K562 (cell line): ENCODE data around the gene HBEGF. TPM values are rescaled to one million over a fixed set of nuclear protein-coding genes. Genes with fewer than 3 reads are reported as not detected.

Source experiments
- ATF2 ChIP-seq: sonication (generic); formaldehyde crosslinking; IDR thresholded peaks from 2 replicates; pipeline ENCODE4 v1.8.1; 2022; ENCODE audit warnings: missing genetic modification reagents
- CTBP1 ChIP-seq: fragments of 450-650 bp; IDR thresholded peaks from 2 replicates; pipeline ENCODE4 v1.6.1; 2016; ENCODE audit warnings: borderline replicate concordance
- ELF4 ChIP-seq: fragments of 450-650 bp; formaldehyde crosslinking; IDR thresholded peaks from 2 replicates; pipeline ENCODE4 v1.4.0; 2022; ENCODE audit warnings: missing genetic modification characterization
- HDAC2 ChIP-seq: fragments of 450-650 bp; IDR thresholded peaks from 2 replicates; pipeline ENCODE4 v1.6.1; 2016; ENCODE audit warnings: mild to moderate bottlenecking
- JUN ChIP-seq, 2 experiments: sonication (generic) in 1 of 2; formaldehyde crosslinking in 1 of 2; IDR thresholded peaks; 2 replicates each; pipeline versions ENCODE4 v1.6.1 to v1.8.0; 2012 to 2022; ENCODE audit warnings: borderline replicate concordance in 2 of 2, mild to moderate bottlenecking in 2 of 2, improper control_type of control experiment in 1 of 2, low read depth in 1 of 2, low read length in 1 of 2, missing genetic modification reagents in 1 of 2
- JUND ChIP-seq, 2 experiments: IDR thresholded peaks; 2 replicates in 1 of 2; 3 replicates in 1 of 2; pipeline ENCODE4 v1.6.1; 2011; ENCODE audit warnings: borderline replicate concordance in 2 of 2, low read depth in 2 of 2, low read length in 2 of 2, improper control_type of control experiment in 1 of 2, missing biosample characterization in 1 of 2, missing genetic modification characterization in 1 of 2, missing genetic modification reagents in 1 of 2
- MAZ ChIP-seq, 2 experiments: fragments of 450-650 bp in 1 of 2; sonication (generic) in 1 of 2; formaldehyde crosslinking; IDR thresholded peaks in 1 of 2; conservative IDR thresholded peaks in 1 of 2; 2 replicates each; pipeline versions ENCODE4 v1.4.0 to v1.5.0; 2020; ENCODE audit warnings: mild to moderate bottlenecking in 1 of 2, missing genetic modification reagents in 1 of 2
- POLR3A ChIP-seq: IDR thresholded peaks from 2 replicates; pipeline ENCODE4 v1.6.1; 2011; ENCODE audit warnings: borderline replicate concordance, mild to moderate bottlenecking, moderate library complexity; ENCODE audit not compliant: insufficient read length, insufficient read depth; ENCODE audit errors: extremely low read depth
- PREB ChIP-seq: sonication (generic); formaldehyde crosslinking; IDR thresholded peaks from 2 replicates; pipeline ENCODE4 v1.8.1; 2023; ENCODE audit warnings: mild to moderate bottlenecking, missing genetic modification reagents
- SMC3 ChIP-seq: conservative IDR thresholded peaks from 2 replicates; pipeline ENCODE4 v1.6.1; 2011; ENCODE audit warnings: low read depth, low read length, improper control_type of control experiment; ENCODE audit not compliant: insufficient read depth
- TEAD4 ChIP-seq, 2 experiments: sonication (generic) in 1 of 2; formaldehyde crosslinking in 1 of 2; IDR thresholded peaks; 2 replicates each; pipeline versions ENCODE4 v1.6.1 to v1.8.0; 2012 to 2022; ENCODE audit warnings: borderline replicate concordance in 1 of 2, inconsistent platforms in 1 of 2, low read length in 1 of 2, mild to moderate bottlenecking in 1 of 2, missing genetic modification reagents in 1 of 2
- XRCC4 ChIP-seq: IDR thresholded peaks from one replicate; pipeline ENCODE4 v1.6.1; 2011; ENCODE audit not compliant: insufficient read depth, insufficient read length; ENCODE audit errors: extremely low read depth
- ZBTB1 ChIP-seq: sonication (generic); formaldehyde crosslinking; IDR thresholded peaks from 2 replicates; pipeline ENCODE4 v1.8.1; 2023; ENCODE audit warnings: missing genetic modification reagents, low read depth, mild to moderate bottlenecking, borderline replicate concordance
- ZNF384 ChIP-seq: IDR thresholded peaks from 2 replicates; pipeline ENCODE4 v1.6.1; 2012; ENCODE audit warnings: low read depth, low read length, improper control_type of control experiment
- polyA plus RNA-seq, 8 experiments: library from polyadenylated mRNA; depleted of rRNA in 4 of 8; stranded (reverse) in 5 of 8; unstranded in 3 of 8; fragments of >200 nt; fragmentation: Nextera tagmentation in 2 of 8; fragmentation: Illumina TruSeq in 1 of 8; extraction: Ambion mirVana in 2 of 8; extraction: Trizol in 1 of 8; gene quantifications; 2 replicates each; pipeline versions ENCODE4 v1.2.1 to v1.2.3, GENCODE V29; 2011 to 2014; ENCODE audit warnings: inconsistent platforms in 1 of 8, missing spikeins in 1 of 8
- total RNA-seq, 7 experiments: library from RNA; depleted of rRNA in 6 of 7; stranded (reverse); fragments of >200 nt in 6 of 7; fragmentation: Illumina TruSeq in 2 of 7; extraction: Trizol in 2 of 7; gene quantifications; 2 replicates each; pipeline versions ENCODE4 v1.2.1 to v1.2.3, GENCODE V29; 2011 to 2021; ENCODE audit warnings: low replicate concordance in 1 of 7
- TF ChIP-seq, protein P1 (sequence below): fragments of 450-650 bp; IDR thresholded peaks from 2 replicates; pipeline ENCODE4 v1.6.1; 2016; ENCODE audit warnings: antibody characterized with exemption
- TF ChIP-seq, protein P2 (sequence below): fragments of 450-650 bp; conservative IDR thresholded peaks from 2 replicates; pipeline ENCODE4 v1.6.1; 2016; ENCODE audit warnings: missing genetic modification characterization, low read depth, mild to moderate bottlenecking, missing compliant biosample characterization, moderate library complexity
- TF ChIP-seq, protein P3 (sequence below): fragments of 450-650 bp; formaldehyde crosslinking; IDR thresholded peaks from 2 replicates; pipeline ENCODE4 v1.4.0; 2020; ENCODE audit warnings: mild to moderate bottlenecking, moderate library complexity

HBEGF gene
- total and polyA plus RNA-seq, 9 of the 15 experiments (the other 6 are each of a cell fraction or from before 2014, with no cell fraction given), result 0.11 to 1.1 (median 0.60) TPM

GRCh38 chr5:140357726-140358093 lies 11.3 kb upstream of the HBEGF start (continued):
- TF ChIP-seq PREB (CRISPR knock-in tag) (peak; percentile 90; the same call in 1 of the 2 replicates), JUN (IDR thresholded peaks at IDR 0.05; ENCODE audit: borderline replicate concordance, low read depth, low read length) (peak; percentile 16; the same call in 1 of the 2 replicates), JUN (CRISPR knock-in tag; IDR thresholded peaks at IDR 0.05; ENCODE audit: borderline replicate concordance) (no peak), ZBTB1 (CRISPR knock-in tag) (0 out of 2 replicates have a peak, but pooled peaks have one; percentile 39), CTBP1 (peak; percentile 70), XRCC4 (no peak), JUND (IDR thresholded peaks at IDR 0.05; ENCODE audit: borderline replicate concordance, low read depth, low read length) (peak; percentile 70), JUND (tag; IDR thresholded peaks at IDR 0.05; ENCODE audit: borderline replicate concordance, low read depth, low read length) (peak; percentile 52; the same call in 2 of the 3 replicates), HDAC2 (no peak), TEAD4 (IDR thresholded peaks at IDR 0.05; ENCODE audit: low read length) (peak; percentile 53), TEAD4 (CRISPR knock-in tag; IDR thresholded peaks at IDR 0.05; ENCODE audit: borderline replicate concordance) (no peak), MAZ (CRISPR knock-in tag; conservative IDR thresholded peaks at IDR 0.05 in 1 of 2, IDR thresholded peaks at IDR 0.05 in 1 of 2) (0 out of 4 replicates have a peak, but pooled peaks of 1 of the 2 experiments have one; percentile 22), POLR3A (no peak), SMC3 (peak; percentile 86), ELF4 (CRISPR knock-in tag) (no peak), ATF2 (CRISPR knock-in tag) (0 out of 2 replicates have a peak, but pooled peaks have one; percentile 21), ZNF384 (no peak)
- TF ChIP-seq, protein P1, sequence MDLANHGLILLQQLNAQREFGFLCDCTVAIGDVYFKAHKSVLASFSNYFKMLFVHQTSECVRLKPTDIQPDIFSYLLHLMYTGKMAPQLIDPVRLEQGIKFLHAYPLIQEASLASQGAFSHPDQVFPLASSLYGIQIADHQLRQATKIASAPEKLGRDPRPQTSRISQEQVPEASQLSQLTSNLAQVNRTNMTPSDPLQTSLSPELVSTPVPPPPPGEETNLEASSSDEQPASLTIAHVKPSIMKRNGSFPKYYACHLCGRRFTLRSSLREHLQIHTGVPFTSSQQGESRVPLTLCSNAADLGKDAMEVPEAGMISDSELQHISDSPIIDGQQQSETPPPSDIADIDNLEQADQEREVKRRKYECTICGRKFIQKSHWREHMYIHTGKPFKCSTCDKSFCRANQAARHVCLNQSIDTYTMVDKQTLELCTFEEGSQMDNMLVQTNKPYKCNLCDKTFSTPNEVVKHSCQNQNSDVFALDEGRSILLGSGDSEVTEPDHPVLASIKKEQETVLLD, result no peak
- TF ChIP-seq, protein P2, sequence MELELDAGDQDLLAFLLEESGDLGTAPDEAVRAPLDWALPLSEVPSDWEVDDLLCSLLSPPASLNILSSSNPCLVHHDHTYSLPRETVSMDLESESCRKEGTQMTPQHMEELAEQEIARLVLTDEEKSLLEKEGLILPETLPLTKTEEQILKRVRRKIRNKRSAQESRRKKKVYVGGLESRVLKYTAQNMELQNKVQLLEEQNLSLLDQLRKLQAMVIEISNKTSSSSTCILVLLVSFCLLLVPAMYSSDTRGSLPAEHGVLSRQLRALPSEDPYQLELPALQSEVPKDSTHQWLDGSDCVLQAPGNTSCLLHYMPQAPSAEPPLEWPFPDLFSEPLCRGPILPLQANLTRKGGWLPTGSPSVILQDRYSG, result no peak
- TF ChIP-seq, protein P3, sequence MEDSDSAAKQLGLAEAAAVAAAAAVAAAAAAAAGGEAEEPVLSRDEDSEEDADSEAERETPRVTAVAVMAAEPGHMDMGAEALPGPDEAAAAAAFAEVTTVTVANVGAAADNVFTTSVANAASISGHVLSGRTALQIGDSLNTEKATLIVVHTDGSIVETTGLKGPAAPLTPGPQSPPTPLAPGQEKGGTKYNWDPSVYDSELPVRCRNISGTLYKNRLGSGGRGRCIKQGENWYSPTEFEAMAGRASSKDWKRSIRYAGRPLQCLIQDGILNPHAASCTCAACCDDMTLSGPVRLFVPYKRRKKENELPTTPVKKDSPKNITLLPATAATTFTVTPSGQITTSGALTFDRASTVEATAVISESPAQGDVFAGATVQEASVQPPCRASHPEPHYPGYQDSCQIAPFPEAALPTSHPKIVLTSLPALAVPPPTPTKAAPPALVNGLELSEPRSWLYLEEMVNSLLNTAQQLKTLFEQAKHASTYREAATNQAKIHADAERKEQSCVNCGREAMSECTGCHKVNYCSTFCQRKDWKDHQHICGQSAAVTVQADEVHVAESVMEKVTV (CRISPR knock-in tag), result peak; percentile 62; the same call in 1 of the 2 replicates
